HepG2 (cell line): Measurements from ENCODE around the gene RABL6. TPM values are rescaled to one million over a fixed set of nuclear protein-coding genes. Genes with fewer than 3 reads are reported as not detected.

Experiments
- AKAP8 ChIP-seq: sonication (generic); formaldehyde crosslinking; IDR thresholded peaks from 2 replicates; pipeline ENCODE4 v1.5.1; 2020; ENCODE audit warnings: mild to moderate bottlenecking, missing genetic modification reagents
- CBX1 ChIP-seq: IDR thresholded peaks from one replicate; pipeline ENCODE4 v1.6.1; 2016; ENCODE audit warnings: antibody characterized with exemption, low read depth
- GZF1 ChIP-seq: sonication (generic); formaldehyde crosslinking; IDR thresholded peaks from 2 replicates; pipeline ENCODE4 v1.5.1; 2020; ENCODE audit warnings: mild to moderate bottlenecking, missing genetic modification reagents
- HBP1 ChIP-seq: IDR thresholded peaks from 2 replicates; pipeline ENCODE4 v1.6.1; 2016; ENCODE audit warnings: low read depth, control low read depth
- HNRNPH1 ChIP-seq: fragments of 200-400 bp; formaldehyde crosslinking; optimal IDR thresholded peaks from 2 replicates; pipeline ENCODE3; 2017; ENCODE audit warnings: mild to moderate bottlenecking, low read depth, low read length
- MXI1 ChIP-seq: IDR thresholded peaks from 3 replicates; pipeline ENCODE4 v1.6.1; 2012; ENCODE audit warnings: low read depth, low read length, inconsistent platforms, borderline replicate concordance
- PAF1 ChIP-seq: IDR thresholded peaks from 2 replicates; pipeline ENCODE4 v1.6.1; 2016; ENCODE audit warnings: missing genetic modification reagents, missing compliant biosample characterization
- POLR2AphosphoS2 ChIP-seq: IDR thresholded peaks from 2 replicates; pipeline ENCODE4 v1.6.1; 2011; ENCODE audit warnings: low read depth, low read length, improper control_type of control experiment
- REL ChIP-seq: sonication (generic); formaldehyde crosslinking; conservative IDR thresholded peaks from 2 replicates; pipeline ENCODE4 v1.8.0; 2022; ENCODE audit warnings: mild to moderate bottlenecking, missing genetic modification reagents, moderate library complexity
- SYNCRIP ChIP-seq: fragments of 200-400 bp; formaldehyde crosslinking; IDR thresholded peaks from 2 replicates; pipeline ENCODE4 v1.6.1; 2018; ENCODE audit warnings: mild to moderate bottlenecking, low read depth, low read length; ENCODE audit not compliant: insufficient read depth
- TCF7L2 ChIP-seq: IDR thresholded peaks from 2 replicates; pipeline ENCODE4 v1.6.1; 2011; ENCODE audit warnings: mild to moderate bottlenecking, low read depth, low read length, moderate library complexity
- ZBTB14 ChIP-seq: sonication (generic); formaldehyde crosslinking; IDR thresholded peaks from 2 replicates; pipeline ENCODE4 v1.4.0; 2020; ENCODE audit warnings: missing genetic modification reagents
- ZFP36 ChIP-seq: fragments of 150-350 bp; IDR thresholded peaks from 2 replicates; pipeline ENCODE4 v1.6.1; 2018; ENCODE audit warnings: borderline replicate concordance, low read length, low read depth; ENCODE audit not compliant: partially characterized antibody
- ZNF251 ChIP-seq: sonication (generic); formaldehyde crosslinking; IDR thresholded peaks from 2 replicates; pipeline ENCODE4 v1.9.0; 2021; ENCODE audit warnings: mild to moderate bottlenecking, missing genetic modification reagents
- ZNF329 ChIP-seq: sonication (generic); formaldehyde crosslinking; IDR thresholded peaks from 2 replicates; pipeline ENCODE4 v1.9.0; 2021; ENCODE audit warnings: low read depth, mild to moderate bottlenecking, missing genetic modification reagents
- ZNF335 ChIP-seq: sonication (generic); formaldehyde crosslinking; IDR thresholded peaks from 2 replicates; pipeline ENCODE4 v1.4.0; 2020; ENCODE audit warnings: missing genetic modification reagents
- ZNF546 ChIP-seq: sonication (generic); formaldehyde crosslinking; conservative IDR thresholded peaks from 2 replicates; pipeline ENCODE4 v1.8.1; 2023; ENCODE audit warnings: mild to moderate bottlenecking, missing genetic modification reagents
- ZNF572 ChIP-seq: sonication (generic); formaldehyde crosslinking; IDR thresholded peaks from 2 replicates; pipeline ENCODE4 v1.5.1; 2020; ENCODE audit warnings: mild to moderate bottlenecking, missing genetic modification reagents
- ZNF777 ChIP-seq: sonication (generic); formaldehyde crosslinking; IDR thresholded peaks from 2 replicates; pipeline ENCODE4 v1.4.0; 2020; ENCODE audit warnings: missing genetic modification reagents
- polyA plus RNA-seq, 8 experiments: library from polyadenylated mRNA; depleted of rRNA in 3 of 8; stranded (reverse) in 7 of 8; unstranded in 1 of 8; fragments of >200 nt; fragmentation: Illumina TruSeq in 4 of 8; extraction: Trizol in 4 of 8; gene quantifications; 2 replicates each; pipeline versions ENCODE4 v1.2.1 to v1.2.3, GENCODE V29; 2011 to 2016; ENCODE audit warnings: low read depth in 4 of 8, missing spikeins in 1 of 8, mixed read lengths in 1 of 8; ENCODE audit not compliant: insufficient read depth in 1 of 8
- total RNA-seq, 5 experiments: library from RNA; depleted of rRNA; stranded (reverse); fragments of >200 nt; fragmentation: Illumina TruSeq; extraction: Trizol; gene quantifications; 2 replicates each; pipeline ENCODE4 v1.2.3, GENCODE V29; 2016; ENCODE audit warnings: low read depth in 1 of 5
- TF ChIP-seq, protein P1 (sequence below): sonication (generic); formaldehyde crosslinking; IDR thresholded peaks from 2 replicates; pipeline ENCODE4 v1.5.1; 2020; ENCODE audit warnings: missing genetic modification reagents, mild to moderate bottlenecking, borderline replicate concordance
- TF ChIP-seq, protein P2 (sequence below): sonication (generic); formaldehyde crosslinking; IDR thresholded peaks from 2 replicates; pipeline ENCODE4 v1.5.0; 2020; ENCODE audit warnings: mild to moderate bottlenecking, missing genetic modification reagents
- TF ChIP-seq, protein P3 (sequence below): sonication (generic); formaldehyde crosslinking; IDR thresholded peaks from 2 replicates; pipeline ENCODE4 v1.5.0; 2020; ENCODE audit warnings: mild to moderate bottlenecking, missing genetic modification reagents, borderline replicate concordance

Gene RABL6
- total and polyA plus RNA-seq, 2 of the 13 experiments (the other 11 are each of a cell fraction or from before 2014, with no cell fraction given), result 81.5 to 125 TPM

DNA sequence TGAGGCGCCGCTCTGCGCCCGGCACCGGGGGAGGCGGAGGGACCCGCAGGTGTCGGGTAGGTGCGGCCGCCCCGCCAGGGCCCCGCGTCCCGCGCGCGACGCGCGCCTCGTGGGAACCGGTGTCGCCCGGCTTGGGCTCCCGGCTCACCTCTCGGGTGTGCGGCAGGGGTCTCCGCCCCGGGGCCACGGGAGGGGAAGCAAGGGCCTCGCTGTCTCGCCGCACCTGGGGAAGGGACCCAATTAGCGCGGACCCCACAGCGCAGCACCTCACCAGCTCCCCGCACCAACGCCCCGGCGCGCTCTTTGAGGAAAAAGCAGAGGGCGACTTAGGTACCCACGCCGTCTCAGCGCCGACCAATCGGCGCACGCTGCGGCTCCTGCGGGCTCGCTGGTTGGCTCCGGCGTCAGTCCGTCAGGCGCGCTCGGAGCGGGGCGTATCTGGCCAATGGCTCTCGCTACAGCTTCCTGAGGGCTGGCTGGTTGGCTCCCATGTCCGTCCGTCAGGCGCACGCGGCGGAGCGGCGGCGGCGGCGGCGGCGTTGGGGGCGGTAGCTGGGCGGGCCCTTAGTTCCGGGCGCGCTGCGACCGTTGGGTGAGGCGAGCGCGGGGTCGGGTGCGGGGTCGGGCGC is 78.3 kb downstream of the RABL6 start, which contains the start of gene TRAF2 (continued):
- TF ChIP-seq, protein P1, sequence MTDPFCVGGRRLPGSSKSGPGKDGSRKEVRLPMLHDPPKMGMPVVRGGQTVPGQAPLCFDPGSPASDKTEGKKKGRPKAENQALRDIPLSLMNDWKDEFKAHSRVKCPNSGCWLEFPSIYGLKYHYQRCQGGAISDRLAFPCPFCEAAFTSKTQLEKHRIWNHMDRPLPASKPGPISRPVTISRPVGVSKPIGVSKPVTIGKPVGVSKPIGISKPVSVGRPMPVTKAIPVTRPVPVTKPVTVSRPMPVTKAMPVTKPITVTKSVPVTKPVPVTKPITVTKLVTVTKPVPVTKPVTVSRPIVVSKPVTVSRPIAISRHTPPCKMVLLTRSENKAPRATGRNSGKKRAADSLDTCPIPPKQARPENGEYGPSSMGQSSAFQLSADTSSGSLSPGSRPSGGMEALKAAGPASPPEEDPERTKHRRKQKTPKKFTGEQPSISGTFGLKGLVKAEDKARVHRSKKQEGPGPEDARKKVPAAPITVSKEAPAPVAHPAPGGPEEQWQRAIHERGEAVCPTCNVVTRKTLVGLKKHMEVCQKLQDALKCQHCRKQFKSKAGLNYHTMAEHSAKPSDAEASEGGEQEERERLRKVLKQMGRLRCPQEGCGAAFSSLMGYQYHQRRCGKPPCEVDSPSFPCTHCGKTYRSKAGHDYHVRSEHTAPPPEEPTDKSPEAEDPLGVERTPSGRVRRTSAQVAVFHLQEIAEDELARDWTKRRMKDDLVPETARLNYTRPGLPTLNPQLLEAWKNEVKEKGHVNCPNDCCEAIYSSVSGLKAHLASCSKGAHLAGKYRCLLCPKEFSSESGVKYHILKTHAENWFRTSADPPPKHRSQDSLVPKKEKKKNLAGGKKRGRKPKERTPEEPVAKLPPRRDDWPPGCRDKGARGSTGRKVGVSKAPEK (CRISPR knock-in tag), result no peak
- TF ChIP-seq GZF1 (CRISPR knock-in tag) (no peak), ZNF777 (CRISPR knock-in tag) (no peak), ZNF546 (CRISPR knock-in tag) (no peak), ZFP36 (no peak), CBX1 (no peak), TCF7L2 (no peak), PAF1 (no peak), HNRNPH1 (no peak), POLR2AphosphoS2 (no peak), ZNF251 (CRISPR knock-in tag) (no peak), SYNCRIP (no peak), ZBTB14 (CRISPR knock-in tag) (no peak; the same call in 1 of the 2 replicates), ZNF329 (CRISPR knock-in tag) (no peak), AKAP8 (no peak; the same call in 1 of the 2 replicates), ZNF572 (no peak), ZNF335 (CRISPR knock-in tag) (no peak), MXI1 (peak; percentile 85; the same call in 2 of the 3 replicates), HBP1 (no peak), REL (CRISPR knock-in tag) (no peak; the same call in 1 of the 2 replicates)
- TF ChIP-seq, protein P2, sequence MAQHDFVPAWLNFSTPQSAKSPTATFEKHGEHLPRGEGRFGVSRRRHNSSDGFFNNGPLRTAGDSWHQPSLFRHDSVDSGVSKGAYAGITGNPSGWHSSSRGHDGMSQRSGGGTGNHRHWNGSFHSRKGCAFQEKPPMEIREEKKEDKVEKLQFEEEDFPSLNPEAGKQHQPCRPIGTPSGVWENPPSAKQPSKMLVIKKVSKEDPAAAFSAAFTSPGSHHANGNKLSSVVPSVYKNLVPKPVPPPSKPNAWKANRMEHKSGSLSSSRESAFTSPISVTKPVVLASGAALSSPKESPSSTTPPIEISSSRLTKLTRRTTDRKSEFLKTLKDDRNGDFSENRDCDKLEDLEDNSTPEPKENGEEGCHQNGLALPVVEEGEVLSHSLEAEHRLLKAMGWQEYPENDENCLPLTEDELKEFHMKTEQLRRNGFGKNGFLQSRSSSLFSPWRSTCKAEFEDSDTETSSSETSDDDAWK (CRISPR knock-in tag), result no peak
- TF ChIP-seq, protein P3, sequence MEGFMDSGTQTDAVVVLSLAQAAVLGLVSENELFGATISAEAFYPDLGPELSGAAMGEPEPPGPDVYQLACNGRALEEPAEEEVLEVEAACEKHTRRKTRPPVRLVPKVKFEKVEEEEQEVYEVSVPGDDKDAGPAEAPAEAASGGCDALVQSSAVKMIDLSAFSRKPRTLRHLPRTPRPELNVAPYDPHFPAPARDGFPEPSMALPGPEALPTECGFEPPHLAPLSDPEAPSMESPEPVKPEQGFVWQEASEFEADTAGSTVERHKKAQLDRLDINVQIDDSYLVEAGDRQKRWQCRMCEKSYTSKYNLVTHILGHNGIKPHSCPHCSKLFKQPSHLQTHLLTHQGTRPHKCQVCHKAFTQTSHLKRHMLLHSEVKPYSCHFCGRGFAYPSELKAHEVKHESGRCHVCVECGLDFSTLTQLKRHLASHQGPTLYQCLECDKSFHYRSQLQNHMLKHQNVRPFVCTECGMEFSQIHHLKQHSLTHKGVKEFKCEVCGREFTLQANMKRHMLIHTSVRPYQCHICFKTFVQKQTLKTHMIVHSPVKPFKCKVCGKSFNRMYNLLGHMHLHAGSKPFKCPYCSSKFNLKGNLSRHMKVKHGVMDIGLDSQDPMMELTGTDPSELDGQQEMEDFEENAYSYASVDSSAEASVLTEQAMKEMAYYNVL, result no peak
